ENCODE results near the gene GNAT1.

The GNAT1 gene

DNA sequence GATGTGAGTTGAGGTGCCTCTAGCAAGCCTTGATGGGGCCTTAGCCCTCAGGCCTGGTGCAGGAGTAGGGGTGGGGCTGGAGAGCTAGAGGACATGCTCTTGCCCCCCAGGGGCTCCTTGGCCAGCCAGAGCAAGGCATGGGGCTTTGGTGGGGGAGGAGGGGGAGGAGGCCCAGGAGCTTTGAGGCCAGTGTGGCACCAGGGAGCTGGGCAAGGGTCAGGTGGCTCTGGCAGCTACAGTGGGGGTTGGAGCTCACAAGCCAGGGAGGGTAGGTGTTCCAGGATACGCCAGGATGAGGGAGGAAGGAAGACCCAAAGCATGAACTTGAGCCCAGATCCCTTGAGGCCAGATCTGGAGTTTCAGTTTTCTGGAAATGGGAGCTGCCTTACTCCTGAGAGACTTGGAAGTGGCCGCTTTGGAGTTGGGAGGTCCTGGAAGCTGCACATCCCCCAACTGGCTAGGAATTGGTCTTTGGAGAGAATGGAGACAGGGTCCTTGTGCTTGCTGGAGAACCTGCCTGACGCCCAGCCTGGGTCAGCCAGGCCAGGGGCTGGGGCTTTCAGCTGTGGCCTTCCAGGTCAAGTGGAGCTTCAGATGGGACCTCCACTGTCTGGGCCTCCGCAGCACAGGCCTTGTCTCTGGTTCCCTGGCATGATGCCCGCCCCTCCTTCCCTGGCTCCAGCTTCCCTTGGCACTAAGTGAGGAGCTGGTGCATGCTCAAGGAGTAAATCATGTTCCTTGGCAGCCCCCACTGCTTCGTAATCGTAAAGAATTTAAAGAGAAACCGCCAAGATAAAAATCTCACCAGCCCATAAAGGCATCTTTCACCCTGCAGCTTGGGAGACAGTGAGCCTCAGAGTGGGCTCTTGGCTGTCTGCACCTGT is 27.6 kb upstream of the GNAT1 start:
- DNase-seq (ENCODE audit: low read depth): no peak

DNA sequence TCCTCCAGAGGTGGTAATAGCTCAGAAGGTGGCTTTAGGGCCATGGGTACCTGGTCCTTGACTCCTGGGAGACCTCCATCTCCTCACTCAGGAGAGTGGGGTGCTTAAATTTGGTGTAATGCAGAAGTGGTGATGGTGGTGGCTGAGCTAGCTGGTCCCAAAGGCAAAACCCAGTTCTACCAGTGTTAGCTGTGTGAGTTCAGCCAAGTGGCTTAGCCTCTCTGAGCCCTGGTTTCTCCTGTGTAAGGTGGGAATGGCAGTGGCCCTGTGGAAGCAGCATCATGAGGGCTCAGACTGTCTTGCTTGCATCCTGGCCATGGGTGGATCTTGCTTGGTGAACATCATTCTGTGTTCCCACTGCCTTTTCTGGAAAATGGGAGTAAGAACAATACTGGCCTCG is 26.9 kb upstream of the GNAT1 start:
- no peak for DNase-seq (ENCODE audit: low read depth)

- DNase-seq (ENCODE audit: low read depth): no peak
Observed at GRCh38 chr3:50164984-50165909, 26.2 kb upstream of the GNAT1 start.

DNA sequence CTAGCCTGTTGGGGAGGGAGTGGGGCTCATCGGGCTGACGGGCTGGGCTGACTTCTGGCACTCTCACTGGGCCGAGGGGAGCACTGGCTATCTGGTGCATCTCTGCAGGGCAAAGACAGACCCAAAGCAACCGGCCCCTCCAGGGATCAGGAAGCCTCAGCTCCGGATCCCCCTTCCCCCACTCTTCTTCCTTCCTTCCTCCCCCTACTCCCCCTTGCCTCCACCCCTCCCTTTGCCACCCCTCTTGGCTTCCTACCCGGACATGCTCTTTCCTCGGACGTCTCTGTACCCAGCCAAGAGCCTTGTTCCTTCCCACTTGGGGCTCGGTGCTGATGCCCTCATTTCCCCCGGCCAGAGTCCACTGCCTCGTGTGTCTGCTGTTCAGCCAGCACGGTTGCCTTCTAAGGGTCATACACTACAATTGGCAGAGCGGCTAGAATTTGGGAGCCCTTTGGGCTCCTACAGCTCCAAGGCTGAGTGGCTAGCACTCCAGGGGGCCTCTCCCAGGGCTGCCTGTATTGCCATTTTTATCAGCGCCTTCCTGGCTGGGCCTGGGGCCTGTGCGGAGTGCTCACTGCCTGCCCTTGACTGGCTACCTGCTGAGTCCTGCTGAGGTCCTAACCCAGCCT is 25.4 kb upstream of the GNAT1 start:
- no peak for DNase-seq (ENCODE audit: low read depth)

DNA sequence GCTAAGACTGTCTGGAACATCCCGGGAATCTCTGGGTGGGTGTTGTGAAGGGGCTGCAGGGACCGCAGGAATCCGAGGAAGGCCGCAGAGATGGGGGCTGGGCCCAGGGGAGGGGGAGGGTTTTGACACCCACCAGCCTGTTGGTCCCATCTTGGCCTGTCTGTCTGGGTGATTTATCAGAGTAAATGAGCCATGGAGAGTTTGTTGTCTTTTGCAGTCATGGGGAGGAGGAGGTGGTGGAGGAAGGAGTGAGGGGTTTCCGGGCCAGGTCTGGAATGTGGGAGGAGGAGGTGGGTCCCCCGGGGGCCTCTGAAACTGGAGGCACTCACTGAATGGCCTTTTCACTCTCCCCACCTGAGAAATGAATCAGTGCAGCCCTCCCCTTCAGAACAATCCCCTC is 24.8 kb upstream of the GNAT1 start:
- DNase-seq (ENCODE audit: low read depth): no peak

GRCh38 chr3:50167069-50167840 is 24.2 kb upstream of the GNAT1 start:
- no peak for DNase-seq (ENCODE audit: low read depth)

DNA sequence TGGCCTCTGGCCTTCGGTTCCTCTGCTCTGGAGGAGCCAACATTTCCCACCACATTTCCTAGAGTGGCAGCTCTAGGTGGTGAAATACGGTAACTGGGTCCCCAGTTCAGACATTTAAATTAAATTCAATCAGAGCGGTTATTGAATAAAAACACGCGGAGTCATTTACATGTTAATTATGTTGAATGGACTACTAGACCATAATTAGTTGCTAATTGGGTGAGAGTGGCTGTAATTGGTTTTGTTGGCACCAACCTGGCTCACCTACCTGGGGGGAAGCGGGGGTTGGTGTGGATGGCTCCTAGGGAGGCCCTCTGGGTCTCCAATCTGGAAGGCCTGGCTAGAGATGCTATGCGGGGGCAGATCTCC is 23.6 kb upstream of the GNAT1 start:
- no peak for DNase-seq (ENCODE audit: low read depth)

DNA sequence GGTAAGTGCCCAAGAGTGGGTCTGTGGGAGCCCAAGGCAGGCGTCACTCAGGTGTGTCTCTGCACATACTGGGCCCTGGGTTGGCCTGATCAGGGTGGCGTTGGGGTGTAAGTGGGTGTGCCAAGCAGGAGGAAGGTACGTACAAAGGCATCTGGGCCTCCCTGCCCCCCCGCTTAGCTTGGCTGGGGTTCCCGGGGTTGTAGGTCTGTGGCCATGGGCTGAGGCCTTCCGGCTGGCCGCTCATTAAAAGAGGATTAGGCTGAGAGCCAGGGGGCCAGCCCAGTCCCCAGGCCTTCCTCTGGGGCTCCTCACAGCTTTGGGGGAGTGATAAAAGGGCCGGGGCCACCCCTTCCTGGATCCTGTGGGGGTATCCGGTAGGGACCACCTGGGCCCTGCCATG is 23.0 kb upstream of the GNAT1 start:
- no peak for DNase-seq (ENCODE audit: low read depth)

GRCh38 chr3:50168791-50169190 is 22.6 kb upstream of the GNAT1 start:
- DNase-seq (ENCODE audit: low read depth): no peak

DNA sequence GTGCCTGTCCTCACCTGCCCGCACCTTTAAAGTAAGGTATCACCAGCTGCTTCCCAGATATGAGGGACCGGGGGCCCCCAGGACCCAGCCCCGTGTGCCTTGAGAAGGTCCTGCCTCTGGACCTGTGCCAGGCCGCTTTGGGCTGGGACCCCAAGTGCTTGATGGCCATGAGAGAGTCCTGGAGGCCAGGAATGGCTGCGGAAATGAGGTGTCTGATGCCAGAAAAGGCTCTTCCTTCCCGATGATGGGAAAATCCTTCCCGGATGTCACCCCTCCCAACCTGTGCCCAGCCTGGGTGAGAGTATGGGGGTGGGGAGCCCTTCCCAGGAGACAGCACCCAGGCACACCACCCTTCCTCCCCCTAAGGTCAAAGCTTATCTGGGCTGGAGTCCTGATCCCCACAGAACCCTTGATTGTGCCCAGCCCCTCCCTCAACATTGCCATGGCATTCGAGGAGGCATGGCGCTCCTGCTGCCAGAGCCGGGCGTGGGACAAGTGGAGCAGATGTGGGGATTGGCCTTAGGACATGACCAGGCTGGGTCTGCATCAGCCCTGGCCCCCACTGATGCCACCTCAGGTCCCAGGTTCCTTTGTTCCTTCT is 22.1 kb upstream of the GNAT1 start:
- DNase-seq (ENCODE audit: low read depth): no peak

DNA sequence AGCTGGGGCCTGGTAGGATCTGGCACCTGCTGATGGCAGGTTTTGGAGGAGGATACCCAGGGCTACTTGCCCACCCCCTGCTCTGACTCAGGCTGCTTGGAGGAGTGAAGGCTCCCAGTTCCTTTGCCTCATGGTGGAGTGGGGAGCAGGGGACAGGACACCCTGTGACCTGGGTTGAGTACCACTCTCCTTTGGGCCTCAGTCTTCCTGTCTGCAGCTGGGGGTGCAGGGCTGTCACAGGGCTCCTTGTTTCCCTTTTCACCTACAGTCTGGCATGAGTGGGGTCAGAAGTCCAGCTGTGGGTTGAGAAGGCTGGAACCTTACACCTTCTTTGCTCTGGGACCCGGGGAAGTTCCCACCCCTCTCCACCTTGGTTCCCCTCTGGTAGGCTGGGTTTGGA is 21.6 kb upstream of the GNAT1 start:
- DNase-seq (ENCODE audit: low read depth): no peak

- DNase-seq (ENCODE audit: low read depth): no peak
Observed at GRCh38 chr3:50170689-50171088, 20.7 kb upstream of the GNAT1 start.

- no peak for DNase-seq (ENCODE audit: low read depth)
Observed at GRCh38 chr3:50171540-50172301, 19.7 kb upstream of the GNAT1 start.

GRCh38 chr3:50172626-50173220 is 18.7 kb upstream of the GNAT1 start:
- DNase-seq (ENCODE audit: low read depth): no peak

DNA sequence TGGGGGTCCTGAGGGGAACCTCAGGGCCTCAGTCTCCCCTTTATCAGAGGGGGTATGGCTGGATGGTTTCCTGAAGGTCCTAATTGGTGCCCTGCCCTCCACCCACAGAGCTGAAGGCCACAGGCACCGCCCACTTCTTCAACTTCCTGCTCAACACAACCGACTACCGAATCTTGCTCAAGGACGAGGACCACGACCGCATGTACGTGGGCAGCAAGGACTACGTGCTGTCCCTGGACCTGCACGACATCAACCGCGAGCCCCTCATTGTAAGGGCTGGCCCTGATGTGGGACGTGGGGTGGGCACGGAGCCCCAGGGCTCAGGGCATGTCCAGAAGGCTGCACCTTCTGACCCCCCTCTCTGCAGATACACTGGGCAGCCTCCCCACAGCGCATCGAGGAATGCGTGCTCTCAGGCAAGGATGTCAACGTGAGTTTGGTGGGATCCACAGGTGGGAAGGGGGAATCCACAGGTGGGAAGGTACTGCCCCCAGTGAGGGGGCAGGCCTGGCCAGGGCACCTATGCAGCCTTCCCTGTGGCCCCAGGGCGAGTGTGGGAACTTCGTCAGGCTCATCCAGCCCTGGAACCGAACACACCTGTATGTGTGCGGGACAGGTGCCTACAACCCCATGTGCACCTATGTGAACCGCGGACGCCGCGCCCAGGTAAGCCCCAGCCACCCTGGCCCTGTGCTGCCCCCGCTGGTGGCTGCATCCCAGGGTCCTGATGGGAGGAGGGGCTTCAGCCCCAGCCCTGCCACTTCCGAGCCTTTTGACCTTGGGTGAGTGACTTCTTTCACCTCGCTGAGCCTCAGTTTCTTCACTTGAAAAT is 17.5 kb upstream of the GNAT1 start:
- DNase-seq (ENCODE audit: low read depth): no peak

GRCh38 chr3:50174517-50174895 is 16.9 kb upstream of the GNAT1 start:
- DNase-seq (ENCODE audit: low read depth): no peak

DNA sequence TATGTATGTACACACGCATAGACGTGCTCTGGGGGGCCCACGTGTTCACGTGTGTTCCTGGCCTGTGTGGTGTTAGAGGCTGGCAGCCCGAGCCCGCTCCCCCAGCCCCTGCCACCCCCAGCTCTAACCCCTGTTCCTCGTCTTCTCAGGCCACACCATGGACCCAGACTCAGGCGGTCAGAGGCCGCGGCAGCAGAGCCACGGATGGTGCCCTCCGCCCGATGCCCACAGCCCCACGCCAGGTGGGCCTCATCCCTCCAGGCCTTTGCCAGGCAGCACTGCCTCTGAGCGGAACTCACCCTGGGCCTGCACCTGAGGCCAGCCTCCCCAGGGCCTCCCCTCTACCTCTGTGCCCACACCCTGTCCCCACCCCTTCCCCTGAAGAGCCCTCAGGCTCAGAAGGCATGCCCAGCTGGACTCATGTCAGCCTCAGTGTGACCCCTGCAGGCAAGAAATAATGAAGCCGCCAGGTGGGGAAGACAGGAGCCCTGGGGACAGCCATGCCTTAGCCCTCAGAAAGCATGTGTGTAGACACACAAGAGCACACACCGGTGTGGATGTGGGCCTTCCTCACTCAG is 16.4 kb upstream of the GNAT1 start:
- no peak for DNase-seq (ENCODE audit: low read depth)

DNA sequence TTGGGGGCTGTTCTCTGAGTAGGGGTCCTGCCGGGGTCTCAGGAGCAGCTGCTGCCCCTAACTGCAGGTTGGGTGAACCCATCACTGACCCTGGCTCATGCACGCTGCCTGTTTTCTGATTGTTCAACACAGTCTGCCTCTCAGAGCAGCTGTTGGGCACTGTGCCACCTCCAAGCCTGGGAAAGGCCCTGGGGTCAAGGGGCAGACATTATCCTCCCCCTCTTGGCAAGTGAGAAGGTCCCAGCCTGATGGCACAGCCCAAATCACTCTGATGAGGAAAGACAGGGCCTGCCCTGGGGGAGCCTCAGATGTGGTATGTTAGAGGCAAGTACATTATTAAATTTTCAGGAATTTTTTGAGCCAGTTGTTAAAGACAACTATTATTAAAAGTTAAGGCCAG is 14.1 kb upstream of the GNAT1 start:
- DNase-seq (ENCODE audit: low read depth): no peak

- DNase-seq (ENCODE audit: low read depth): no peak
Observed at GRCh38 chr3:50179710-50180109, 11.7 kb upstream of the GNAT1 start.

Measured in activated T-cell treated with anti-CD3 and anti-CD28 coated beads for 48 hours (primary cell).